ENCODE data around the gene CCDC69.
"Not testable (repeated sequence)": the region's sequence is repeated elsewhere in the genome, so short reads cannot be mapped to it uniquely, and the experiment has no call there.

CCDC69 gene, protein sequence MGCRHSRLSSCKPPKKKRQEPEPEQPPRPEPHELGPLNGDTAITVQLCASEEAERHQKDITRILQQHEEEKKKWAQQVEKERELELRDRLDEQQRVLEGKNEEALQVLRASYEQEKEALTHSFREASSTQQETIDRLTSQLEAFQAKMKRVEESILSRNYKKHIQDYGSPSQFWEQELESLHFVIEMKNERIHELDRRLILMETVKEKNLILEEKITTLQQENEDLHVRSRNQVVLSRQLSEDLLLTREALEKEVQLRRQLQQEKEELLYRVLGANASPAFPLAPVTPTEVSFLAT

GRCh38 chr5:151223447-151224264 lies at the start of gene CCDC69:
Gene CCDC69 (minus strand): TSS chr5:151224092. CDS start chr5:151223970, 122 bp downstream.
- DNase-seq = peak; percentile 72

DNA sequence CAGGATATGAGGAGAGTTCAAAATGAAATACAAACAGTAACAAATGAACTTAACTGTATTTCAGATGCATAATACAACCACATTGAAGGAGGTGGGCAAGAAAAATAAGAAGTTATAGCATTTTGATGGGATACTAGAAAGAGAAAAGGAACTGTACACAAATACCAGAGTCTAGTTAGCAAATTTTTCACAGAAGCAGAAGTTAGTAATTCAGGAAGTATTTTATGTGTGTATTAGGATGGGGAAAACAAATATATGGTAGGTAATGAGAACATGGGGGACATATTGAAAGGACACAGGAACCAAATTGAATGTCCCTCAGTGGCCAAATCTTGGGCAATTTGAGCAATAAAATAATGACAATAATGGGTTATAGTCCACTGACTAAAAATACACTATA lies 47.4 kb upstream of the CCDC69 start:
- no peak for DNase-seq

DNA sequence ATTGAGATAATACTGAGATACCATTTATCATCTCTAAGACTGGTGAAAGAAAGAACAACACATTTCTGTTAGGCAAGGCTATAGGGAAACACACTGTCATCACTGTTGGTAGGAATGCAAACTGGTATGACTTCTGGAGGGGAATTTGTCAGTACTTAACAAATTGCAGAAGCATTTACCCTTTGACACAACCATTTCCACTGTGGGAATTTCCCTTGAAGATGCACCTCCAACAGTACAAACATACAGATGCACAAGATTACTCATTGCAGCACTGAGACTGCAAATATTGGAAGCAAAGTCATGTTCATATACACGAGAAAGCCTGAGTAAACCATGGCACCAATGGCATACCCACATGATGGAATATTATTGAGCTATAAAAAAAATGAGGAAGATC lies 46.7 kb upstream of the CCDC69 start:
- DNase-seq = peak; percentile 85

DNA sequence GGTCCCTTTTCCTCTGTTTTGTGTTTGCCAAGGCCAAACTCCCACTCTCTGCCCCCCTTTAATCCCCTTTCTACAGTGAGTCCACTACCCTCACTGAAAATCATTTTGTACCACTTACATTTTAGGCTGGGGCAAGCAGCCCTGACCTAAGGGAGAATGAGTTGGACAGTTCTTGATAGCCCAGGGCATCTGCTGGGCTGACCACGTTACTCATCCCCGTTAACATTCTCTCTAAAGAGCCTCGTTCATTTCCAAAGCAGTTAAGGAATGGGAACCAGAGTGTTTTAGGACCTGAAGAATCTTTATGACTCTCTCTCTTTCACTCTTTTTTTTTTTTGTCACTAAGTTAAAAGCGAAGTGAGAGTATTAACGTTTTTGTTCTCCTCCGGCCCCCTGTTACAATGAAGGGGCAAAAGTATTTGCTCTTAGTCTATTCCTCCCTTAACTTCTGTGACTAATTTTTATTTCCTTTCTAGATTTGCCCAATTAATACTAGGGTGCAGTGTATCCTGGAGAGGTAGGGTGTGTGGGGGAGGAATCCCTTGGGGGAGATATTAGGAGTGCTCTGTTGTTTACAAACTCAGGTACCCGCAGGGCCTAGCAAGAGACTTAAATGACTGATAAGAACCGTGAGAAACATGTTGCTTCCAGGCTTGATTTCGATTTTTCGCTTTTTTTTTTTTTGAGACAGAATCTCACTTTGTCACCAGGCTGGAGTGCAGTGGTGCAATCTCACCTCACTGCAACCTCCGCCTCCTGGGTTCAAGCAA lies 43.8 kb upstream of the CCDC69 start:
- no peak for DNase-seq

GRCh38 chr5:151264113-151264512 lies 40.2 kb upstream of the CCDC69 start:
- peak; percentile 80 for DNase-seq

GRCh38 chr5:151262532-151262931 lies 38.6 kb upstream of the CCDC69 start:
- no peak for DNase-seq

DNA sequence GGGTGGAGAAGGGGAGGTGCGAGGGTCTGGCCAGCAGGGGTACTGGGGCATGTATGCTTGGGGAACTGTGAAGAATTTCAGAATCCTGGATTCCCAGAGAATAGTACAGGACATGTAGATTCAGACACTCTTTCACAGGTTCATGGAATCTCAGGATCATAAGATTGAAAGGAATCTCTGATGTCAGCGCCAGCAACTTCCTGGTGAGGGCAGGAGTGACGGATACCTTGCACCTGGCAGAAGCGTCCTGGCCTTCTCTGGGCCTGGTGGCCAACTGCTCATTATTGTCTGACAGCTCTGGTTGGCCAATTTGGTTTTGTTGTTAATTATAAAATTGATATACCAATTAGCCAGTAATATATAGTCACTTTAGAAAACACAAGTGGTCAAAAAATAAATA lies 36.0 kb upstream of the CCDC69 start:
- DNase-seq = no peak

DNA sequence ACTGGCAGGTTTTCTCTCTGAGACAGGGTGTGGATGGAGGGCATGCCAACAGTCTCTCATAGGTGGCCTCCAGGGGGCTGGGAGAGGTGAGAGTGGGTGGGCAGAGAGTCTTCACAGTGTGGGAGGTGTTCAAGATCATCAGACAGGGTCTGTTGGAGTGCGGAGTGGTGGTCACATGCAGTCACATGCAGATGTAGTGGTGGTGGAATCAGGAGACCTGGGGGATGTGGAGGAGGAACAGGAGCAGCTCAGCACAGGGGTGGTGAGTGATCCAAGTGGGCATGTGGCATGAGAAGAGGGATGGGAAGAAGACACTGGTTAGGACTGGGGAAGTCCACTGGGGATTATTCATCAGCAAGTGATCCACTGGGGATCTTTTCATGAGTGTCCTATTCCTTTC lies 34.9 kb upstream of the CCDC69 start:
- DNase-seq = no peak

GRCh38 chr5:151258201-151258611 lies 34.3 kb upstream of the CCDC69 start:
- DNase-seq = no peak

DNA sequence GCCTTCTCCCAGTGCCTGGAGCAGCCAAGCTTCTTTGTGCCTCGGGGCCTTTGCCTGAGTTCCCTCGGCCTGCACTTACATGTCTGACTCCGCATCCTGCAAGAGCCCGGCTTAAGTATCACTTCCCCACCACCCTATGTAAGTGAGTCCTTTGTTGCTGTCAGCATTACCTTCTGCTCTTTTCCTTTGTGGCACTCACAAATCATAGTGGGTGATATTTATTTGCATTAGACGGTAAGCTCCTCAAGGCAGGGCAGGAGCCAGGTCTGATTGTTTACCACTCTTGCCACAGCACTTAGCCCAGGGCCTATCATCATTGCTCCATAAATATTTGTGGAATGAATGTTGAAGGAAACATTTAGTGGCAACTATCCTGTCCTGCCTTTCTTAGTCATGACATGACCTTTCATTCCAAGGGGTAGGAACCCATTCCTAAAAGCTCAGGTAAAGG lies 33.9 kb upstream of the CCDC69 start:
- no peak for DNase-seq

DNA sequence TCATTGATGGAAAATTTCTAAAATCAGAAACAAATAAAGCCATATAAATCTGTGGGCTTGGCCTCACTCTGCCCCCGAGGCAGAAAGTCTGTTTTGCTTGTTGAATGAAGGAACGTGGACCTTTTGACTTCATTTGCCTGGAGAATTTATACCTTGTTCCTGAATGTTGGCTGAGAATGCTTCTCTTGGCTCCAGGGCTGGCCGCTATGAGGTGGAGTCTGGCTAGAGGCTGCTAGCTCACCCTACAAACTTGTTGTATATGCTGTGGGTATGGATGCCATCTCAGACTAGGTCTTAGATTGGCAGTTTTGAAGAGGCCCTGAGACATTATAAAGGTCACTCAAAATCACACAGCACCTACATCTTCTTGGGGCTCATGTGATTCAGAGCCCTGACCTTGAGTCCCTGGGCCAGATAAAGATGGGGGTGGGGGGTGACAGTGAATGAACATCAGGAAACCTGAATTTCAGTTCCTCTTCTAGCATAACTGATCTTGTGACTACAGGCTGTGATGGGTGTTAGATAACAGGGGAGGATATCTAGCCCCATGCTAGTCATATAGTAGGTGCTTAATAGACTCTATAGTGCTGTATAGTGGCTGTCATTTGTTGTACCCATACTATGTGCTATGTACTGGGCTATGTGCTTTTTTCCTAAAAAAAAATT lies 31.9 kb upstream of the CCDC69 start:
- DNase-seq = no peak

DNA sequence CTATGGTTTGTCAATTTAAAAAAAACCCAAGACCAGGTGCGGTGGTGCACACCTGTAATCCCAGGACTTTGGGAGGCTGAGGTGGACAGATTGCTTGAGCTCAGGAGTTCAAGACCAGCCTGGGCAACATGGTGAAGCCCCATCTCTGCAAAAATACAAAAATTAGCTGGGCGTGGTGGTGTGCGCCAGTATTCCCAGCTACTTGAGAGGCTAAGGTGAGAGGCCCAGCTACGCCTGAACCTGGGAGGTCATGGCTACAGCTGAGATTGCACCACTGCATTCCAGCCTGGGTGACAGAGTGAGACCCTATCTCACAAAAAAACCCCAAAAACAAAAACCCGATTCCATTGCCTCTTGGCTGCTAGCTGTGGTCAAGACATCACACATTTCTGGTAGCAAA lies 31.1 kb upstream of the CCDC69 start:
- DNase-seq = not testable (repeated sequence)

DNA sequence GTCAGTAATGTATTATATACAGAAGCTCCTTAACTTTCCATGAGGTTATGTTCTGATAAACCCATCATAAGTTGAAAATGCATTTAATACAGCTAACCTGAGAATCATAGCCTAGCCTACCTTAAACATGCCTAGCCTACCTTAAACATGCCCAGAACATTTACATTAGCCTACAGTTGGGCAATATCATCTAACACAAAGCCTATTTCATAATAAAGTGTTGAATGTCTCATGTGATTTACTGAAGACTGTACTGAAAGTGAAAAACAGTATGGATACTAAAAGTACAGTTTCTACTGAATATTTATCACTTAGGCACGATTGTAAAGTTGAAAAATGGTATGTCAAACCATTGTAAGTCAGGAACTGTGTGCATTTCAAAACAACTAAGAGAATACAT lies 30.7 kb upstream of the CCDC69 start:
- DNase-seq = no peak

DNA sequence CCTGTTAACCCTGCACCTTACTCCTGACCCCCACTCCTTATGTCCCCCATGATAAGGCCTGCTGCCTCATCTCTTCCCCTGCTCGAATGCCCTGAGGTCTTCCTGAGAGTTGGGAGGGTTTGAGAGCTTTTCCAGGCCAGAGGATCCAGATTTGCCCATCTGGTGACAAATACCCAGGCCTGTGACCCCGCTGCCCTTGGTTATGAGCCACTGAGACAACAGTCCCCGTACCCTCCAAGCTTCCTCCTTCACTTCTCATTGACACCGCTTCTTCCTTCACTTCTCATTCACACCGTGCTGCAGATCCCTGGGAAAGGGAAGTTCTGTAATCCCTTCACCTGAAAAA lies 29.7 kb upstream of the CCDC69 start:
- no peak for DNase-seq

DNA sequence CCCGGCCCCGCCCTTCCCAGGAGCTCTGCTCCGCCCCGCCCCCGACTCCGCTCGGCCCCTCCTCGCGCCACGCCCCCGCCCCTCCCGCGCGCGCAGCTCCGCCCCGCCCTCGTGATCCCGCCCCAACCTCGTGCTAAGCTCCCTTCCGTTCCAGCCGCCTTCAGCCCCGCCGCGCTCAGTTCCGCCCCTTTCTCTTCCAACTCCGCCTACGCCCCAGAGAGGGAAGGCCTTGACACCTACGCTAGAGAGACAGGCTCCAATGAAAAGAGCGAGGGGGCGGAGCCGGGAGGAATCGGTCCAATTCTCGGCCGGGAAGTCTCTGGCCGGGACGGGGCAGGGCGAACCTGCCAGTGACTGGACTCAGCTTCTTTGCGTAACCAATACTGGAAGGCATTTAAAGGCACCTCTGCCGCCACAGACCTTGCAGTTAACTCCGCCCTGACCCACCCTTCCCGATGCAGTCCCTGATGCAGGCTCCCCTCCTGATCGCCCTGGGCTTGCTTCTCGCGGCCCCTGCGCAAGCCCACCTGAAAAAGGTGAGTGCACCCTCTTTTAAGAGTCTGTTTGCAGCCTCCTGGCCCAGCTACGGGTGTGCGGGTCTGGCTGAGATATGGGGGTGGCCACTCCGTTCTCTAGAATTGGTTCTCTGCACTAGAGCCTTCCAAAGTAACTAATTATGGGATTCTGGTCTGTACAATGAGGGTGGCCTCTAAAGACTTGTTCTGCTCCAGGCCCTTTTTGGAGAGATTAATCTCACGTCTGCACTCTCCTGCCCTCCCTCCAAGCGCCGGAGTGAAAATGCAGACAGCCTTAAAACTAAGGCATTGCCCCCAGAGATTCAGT lies 29.1 kb upstream of the CCDC69 start, which contains the start of gene GM2A:
Gene GM2A (plus strand): TSS at position 424 of the 843 bp plus-strand sequence. CDS start 32 bp downstream, at position 456.
- peak; percentile 100 for DNase-seq

DNA sequence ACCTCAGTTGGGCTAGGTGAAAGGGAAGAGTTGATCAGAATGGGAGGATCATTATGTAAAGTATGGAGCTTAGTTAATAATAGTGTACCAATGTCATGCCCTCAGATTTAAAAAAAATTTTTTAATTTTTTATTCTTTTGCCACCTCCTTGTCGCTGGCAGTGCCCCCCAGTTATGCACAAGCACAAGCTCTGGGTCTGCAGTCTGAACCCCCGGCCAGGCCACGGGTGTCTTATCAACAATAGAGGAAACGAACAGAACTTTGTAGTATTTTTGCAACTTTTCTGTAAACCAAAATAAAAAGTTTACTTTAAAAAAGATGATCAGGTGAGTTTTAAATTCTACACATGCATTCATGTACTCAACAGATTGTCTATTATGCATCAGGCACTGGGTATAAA lies 27.7 kb upstream of the CCDC69 start:
- no peak for DNase-seq

- peak; percentile 76 for DNase-seq
Observed at GRCh38 chr5:151251001-151251551, 27.2 kb upstream of the CCDC69 start.

DNA sequence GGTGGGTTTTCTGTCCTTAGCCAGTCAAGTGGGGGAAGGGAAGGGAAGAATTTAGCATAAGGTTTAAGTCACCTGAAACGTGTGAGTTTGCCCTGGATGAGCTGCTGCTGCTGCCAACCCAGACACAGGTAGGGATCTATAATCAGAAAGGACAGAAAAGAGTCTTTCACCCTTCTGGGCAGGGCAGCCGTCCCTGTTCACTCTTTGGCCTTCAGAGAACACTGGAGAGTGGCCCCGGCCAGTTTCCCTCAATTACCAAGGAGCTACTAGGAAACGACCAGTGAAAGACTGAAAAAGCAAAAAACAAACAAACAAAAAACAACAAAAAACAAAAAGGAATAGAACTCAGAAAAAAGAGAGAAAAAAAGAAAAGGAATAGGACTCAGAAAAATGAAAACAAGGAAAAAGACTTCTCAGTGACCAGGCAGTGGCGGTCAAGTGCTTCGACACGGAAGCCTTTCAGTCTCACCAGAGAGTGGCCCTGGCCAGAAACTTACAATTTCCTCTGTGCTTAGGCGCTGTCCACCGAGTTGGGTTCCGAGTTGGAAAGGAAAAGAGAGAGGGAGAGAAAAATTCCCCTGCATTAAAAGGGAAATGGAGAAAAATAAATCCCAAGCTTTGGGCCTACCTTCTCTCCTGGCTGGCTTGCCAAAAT lies 26.6 kb upstream of the CCDC69 start:
- no peak for DNase-seq

DNA sequence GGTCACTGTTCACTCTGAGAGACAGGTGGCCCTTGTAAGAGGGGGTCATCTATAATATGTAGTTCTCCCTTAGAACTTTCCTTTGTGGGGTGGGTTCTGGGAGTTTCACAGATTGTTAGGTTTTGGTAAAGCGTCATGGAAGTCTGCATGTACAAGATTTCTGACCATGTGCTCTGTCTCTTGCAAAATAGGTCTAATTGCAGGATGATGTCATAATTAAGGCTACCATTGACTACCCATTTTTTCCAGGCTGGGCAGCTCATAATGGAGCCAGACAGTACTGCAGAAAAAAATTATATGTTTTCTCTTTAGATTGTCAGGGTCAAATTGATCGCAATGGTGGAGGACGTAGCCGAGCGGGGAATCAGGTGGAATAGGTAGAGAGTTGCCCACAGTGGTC lies 25.4 kb upstream of the CCDC69 start:
- DNase-seq = no peak

- DNase-seq = no peak
Observed at GRCh38 chr5:151248651-151249050, 24.8 kb upstream of the CCDC69 start.

- DNase-seq = no peak
Observed at GRCh38 chr5:151245680-151246219, 21.9 kb upstream of the CCDC69 start.
